Cardiac septum (tissue), 1 donor: ENCODE results near the gene UPF1. TPM values are rescaled to one million over a fixed set of nuclear protein-coding genes. Genes with fewer than 3 reads are reported as not detected.
"Not testable (repeated sequence)": the region's sequence is repeated elsewhere in the genome, so short reads cannot be mapped to it uniquely, and the experiment has no call there.

Source experiments
- DNase-seq: peaks from one replicate; pipeline ENCODE4 v3.0.0-alpha.2; 2020; ENCODE audit warnings: low spot score
- intact Hi-C: fragments of 100-400 bp; cut with DNase I; formaldehyde crosslinking; loops from one replicate; pipeline ENCODE4 v1.14.0; 2022
- total RNA-seq: library from RNA; stranded (reverse); fragmentation: NEBNext Ultra II Directional; extraction: Animal tissue kit (Norgen Biotek cat#: 25700); gene quantifications from one replicate; pipeline ENCODE4 v1.2.1, GENCODE V29; 2021
- donor health status: DM: no; HTN: no; CAD: no.

The UPF1 gene
- total RNA-seq, 1 donor from 2014 or later: 40.2 TPM

- no peak for DNase-seq
- intact Hi-C loops: no loop called here
These were observed 33.1 kb upstream of the UPF1 start for GRCh38 chr19:18798384-18799352.

- intact Hi-C loops: no loop called here
These were observed 32.3 kb upstream of the UPF1 start for GRCh38 chr19:18799389-18799970.

GRCh38 chr19:18800079-18800478, 31.7 kb upstream of the UPF1 start:
- intact Hi-C loops: no loop called here
- no peak for DNase-seq

More at GRCh38 chr19:18799389-18799970, 32.3 kb upstream of the UPF1 start:
- DNase-seq: no peak

GRCh38 chr19:18800636-18801035, 31.1 kb upstream of the UPF1 start:
- no peak for DNase-seq
- intact Hi-C loops: no loop called here

GRCh38 chr19:18802354-18802753, 29.4 kb upstream of the UPF1 start:
- intact Hi-C loops: no loop called here

GRCh38 chr19:18803550-18804138, 28.1 kb upstream of the UPF1 start:
- no peak for DNase-seq
- intact Hi-C loops: no loop called here

More at GRCh38 chr19:18802354-18802753, 29.4 kb upstream of the UPF1 start:
- no peak for DNase-seq

- intact Hi-C loops: no loop called here
- no peak for DNase-seq
These were observed 27.6 kb upstream of the UPF1 start for GRCh38 chr19:18804139-18804601.

GRCh38 chr19:18804643-18805042, 27.1 kb upstream of the UPF1 start:
- intact Hi-C loops: no loop called here
- DNase-seq: no peak

- intact Hi-C loops: no loop called here
- DNase-seq: no peak
These were observed 23.9 kb upstream of the UPF1 start for GRCh38 chr19:18807861-18808331.

GRCh38 chr19:18809149-18809868, 22.4 kb upstream of the UPF1 start:
- no peak for DNase-seq
- intact Hi-C loops: no loop called here

- intact Hi-C loops, DNase-seq: not testable (repeated sequence)
These were observed 20.1 kb upstream of the UPF1 start for GRCh38 chr19:18811638-18812037.

GRCh38 chr19:18814063-18814462, 17.7 kb upstream of the UPF1 start:
- intact Hi-C loops: no loop called here
- DNase-seq: no peak

GRCh38 chr19:18815673-18816072, 16.1 kb upstream of the UPF1 start:
- no peak for DNase-seq
- intact Hi-C loops: no loop called here

GRCh38 chr19:18816645-18817044, 15.1 kb upstream of the UPF1 start:
- DNase-seq, intact Hi-C loops: not testable (repeated sequence)

GRCh38 chr19:18817574-18817973, 14.2 kb upstream of the UPF1 start:
- DNase-seq: no peak
- intact Hi-C loops: no loop called here

GRCh38 chr19:18828786-18829185, 3.0 kb upstream of the UPF1 start:
- intact Hi-C loops: no loop called here
- no peak for DNase-seq

- no peak for DNase-seq
- intact Hi-C loops: loop anchor here (5.0 kb wide), 1 partner anchor 148 kb away; the partner anchor contains the start of gene CRTC1
These were observed 1.3 kb upstream of the UPF1 start for GRCh38 chr19:18830488-18830887.

GRCh38 chr19:18832306-18833140, 764 bp downstream of the UPF1 start:
- intact Hi-C loops: loop anchor here (5.0 kb wide), 1 partner anchor 150 kb away; the partner anchor contains the start of gene CRTC1
- DNase-seq: no peak

GRCh38 chr19:18833141-18833476, 1.4 kb downstream of the UPF1 start:
- no peak for DNase-seq
- intact Hi-C loops: loop anchor here (5.0 kb wide), 1 partner anchor 151 kb away; the partner anchor contains the start of gene CRTC1
